NCI-H2196 treated with DMSO at 0.1 percent for 48 hours (cell line): ENCODE measurements around the gene AHCYL1.

Source experiments
- DNase-seq: peaks from one replicate; lab custom pipeline; 2025; ENCODE audit not compliant: unreplicated experiment; lab: John Stamatoyannopoulos, UW

Gene AHCYL1

GRCh38 chr1:109975718-109976117 is 8.8 kb upstream of the AHCYL1 start:
- no peak for DNase-seq

- DNase-seq, result no peak
These were observed 7.8 kb upstream of the AHCYL1 start for GRCh38 chr1:109976762-109977161.

- DNase-seq, result no peak
These were observed 7.3 kb upstream of the AHCYL1 start for GRCh38 chr1:109977225-109977624.

- no peak for DNase-seq
These were observed 6.7 kb upstream of the AHCYL1 start for GRCh38 chr1:109977657-109978378.

GRCh38 chr1:109978761-109979488 is 5.6 kb upstream of the AHCYL1 start:
- no peak for DNase-seq

- no peak for DNase-seq
These were observed 5.0 kb upstream of the AHCYL1 start for GRCh38 chr1:109979489-109980091.

GRCh38 chr1:109980324-109981003 is 4.1 kb upstream of the AHCYL1 start:
- no peak for DNase-seq

GRCh38 chr1:109981004-109981335 is 3.6 kb upstream of the AHCYL1 start:
- DNase-seq, result no peak

GRCh38 chr1:109983380-109984189 is 980 bp upstream of the AHCYL1 start:
- no peak for DNase-seq

GRCh38 chr1:109984190-109984455 is 442 bp upstream of the AHCYL1 start:
- DNase-seq, result no peak

- DNase-seq, result no peak
These were observed 885 bp downstream of the AHCYL1 start for GRCh38 chr1:109985247-109986053.

GRCh38 chr1:109986054-109986444 is 1.5 kb downstream of the AHCYL1 start:
- DNase-seq, result no peak

GRCh38 chr1:109988349-109988914 is 3.9 kb downstream of the AHCYL1 start:
- DNase-seq, result no peak

- no peak for DNase-seq
These were observed 5.1 kb downstream of the AHCYL1 start for GRCh38 chr1:109989506-109990301.

- DNase-seq, result no peak
These were observed 5.7 kb downstream of the AHCYL1 start for GRCh38 chr1:109990302-109990653.

- DNase-seq, result no peak
These were observed 6.9 kb downstream of the AHCYL1 start for GRCh38 chr1:109991400-109991925.

GRCh38 chr1:109993885-109994284 is 9.3 kb downstream of the AHCYL1 start:
- peak; percentile 18 for DNase-seq

- DNase-seq, result no peak
These were observed 10.1 kb downstream of the AHCYL1 start for GRCh38 chr1:109994654-109995053.

GRCh38 chr1:109995536-109995935 is 11.0 kb downstream of the AHCYL1 start:
- DNase-seq, result no peak
